Gastrocnemius medialis (tissue), 4 donors: Measurements from ENCODE around the gene THSD4.

Source experiments
- POLR2A ChIP-seq, 2 donors: fragments of 450-650 bp; IDR thresholded peaks; one replicate each; pipeline ENCODE4 v1.6.1; 2017; ENCODE audit warnings: antibody characterized with exemption in 2 of 2, mild to moderate bottlenecking in 2 of 2, moderate library complexity in 2 of 2
- TF ChIP-seq, protein P1 (sequence below), 5 experiments: fragments of 450-650 bp in 3 of 5; fragments of 200-600 bp in 2 of 5; sonication (generic) in 2 of 5; IDR thresholded peaks in 4 of 5; conservative IDR thresholded peaks in 1 of 5; 1 replicate in 4 of 5; 2 replicates in 1 of 5; pipeline ENCODE4 v1.5.1; 2016 to 2019; ENCODE audit warnings: antibody characterized with exemption in 5 of 5, mild to moderate bottlenecking in 3 of 5, moderate library complexity in 3 of 5

DNA sequence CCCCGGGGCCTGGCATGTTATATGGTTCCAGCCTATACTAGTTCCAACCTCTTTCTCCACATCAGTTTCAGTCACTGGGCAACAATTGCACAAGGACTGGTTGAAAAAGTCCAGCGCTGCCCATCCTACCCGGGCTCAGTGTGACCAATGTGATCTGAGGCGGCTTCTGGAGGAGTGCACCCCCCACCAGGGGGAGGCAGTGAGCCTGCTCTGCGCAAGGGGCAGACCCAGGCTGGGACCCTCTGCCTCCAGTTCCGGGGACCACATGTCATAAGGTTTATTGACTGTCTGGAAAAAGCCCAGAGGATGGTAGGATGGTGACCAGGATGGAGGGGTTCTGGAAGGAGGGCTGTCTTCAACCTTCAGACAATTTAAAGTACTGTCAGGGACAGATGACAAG lies 669.4 kb downstream of the THSD4 start:
- TF ChIP-seq, protein P1, sequence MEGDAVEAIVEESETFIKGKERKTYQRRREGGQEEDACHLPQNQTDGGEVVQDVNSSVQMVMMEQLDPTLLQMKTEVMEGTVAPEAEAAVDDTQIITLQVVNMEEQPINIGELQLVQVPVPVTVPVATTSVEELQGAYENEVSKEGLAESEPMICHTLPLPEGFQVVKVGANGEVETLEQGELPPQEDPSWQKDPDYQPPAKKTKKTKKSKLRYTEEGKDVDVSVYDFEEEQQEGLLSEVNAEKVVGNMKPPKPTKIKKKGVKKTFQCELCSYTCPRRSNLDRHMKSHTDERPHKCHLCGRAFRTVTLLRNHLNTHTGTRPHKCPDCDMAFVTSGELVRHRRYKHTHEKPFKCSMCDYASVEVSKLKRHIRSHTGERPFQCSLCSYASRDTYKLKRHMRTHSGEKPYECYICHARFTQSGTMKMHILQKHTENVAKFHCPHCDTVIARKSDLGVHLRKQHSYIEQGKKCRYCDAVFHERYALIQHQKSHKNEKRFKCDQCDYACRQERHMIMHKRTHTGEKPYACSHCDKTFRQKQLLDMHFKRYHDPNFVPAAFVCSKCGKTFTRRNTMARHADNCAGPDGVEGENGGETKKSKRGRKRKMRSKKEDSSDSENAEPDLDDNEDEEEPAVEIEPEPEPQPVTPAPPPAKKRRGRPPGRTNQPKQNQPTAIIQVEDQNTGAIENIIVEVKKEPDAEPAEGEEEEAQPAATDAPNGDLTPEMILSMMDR (IDR thresholded peaks at IDR 0.05 in 4 of 5, conservative IDR thresholded peaks at IDR 0.05 in 1 of 5): no peak
- TF ChIP-seq POLR2A (IDR thresholded peaks at IDR 0.05): no peak
